NCI-H345 treated with DMSO at 0.1 percent for 48 hours (cell line): ENCODE measurements around the gene NATD1.

Source experiments
- DNase-seq: peaks from one replicate; lab custom pipeline; 2025; ENCODE audit not compliant: unreplicated experiment; lab: John Stamatoyannopoulos, UW

Gene NATD1

DNA sequence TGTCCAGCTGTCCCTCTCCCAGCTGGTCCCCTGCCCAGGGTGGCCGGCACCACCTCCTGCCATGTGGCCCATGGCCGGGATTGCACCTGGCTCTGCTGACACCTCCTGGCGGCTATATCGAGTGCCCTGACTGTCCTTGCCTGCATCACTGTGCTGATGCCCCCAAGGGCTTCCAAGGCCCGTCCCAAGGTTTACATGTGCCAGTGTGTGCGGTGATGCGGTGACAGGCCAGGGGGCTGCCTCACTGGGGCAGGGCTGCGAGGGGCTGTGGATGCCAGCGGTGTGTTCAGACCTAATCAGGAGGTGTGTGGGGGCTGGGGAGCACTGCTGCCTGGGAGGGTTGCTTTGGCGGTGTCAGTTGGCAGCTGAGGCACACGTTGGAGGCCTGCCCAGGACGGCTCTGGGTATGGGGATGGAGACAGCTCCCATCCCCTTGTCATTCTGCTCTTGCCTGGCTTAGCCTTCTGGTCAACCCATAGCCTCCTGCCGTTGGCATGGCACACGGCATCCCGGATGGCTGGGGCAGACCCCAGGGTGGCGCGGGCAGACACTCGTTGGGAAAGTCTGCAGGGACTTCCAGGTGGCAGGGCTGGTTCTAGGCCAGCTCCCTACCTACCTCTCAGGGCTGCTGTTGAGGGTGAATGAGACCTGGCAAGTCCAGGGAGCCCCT lies 36.8 kb upstream of the NATD1 start:
- no peak for DNase-seq

DNA sequence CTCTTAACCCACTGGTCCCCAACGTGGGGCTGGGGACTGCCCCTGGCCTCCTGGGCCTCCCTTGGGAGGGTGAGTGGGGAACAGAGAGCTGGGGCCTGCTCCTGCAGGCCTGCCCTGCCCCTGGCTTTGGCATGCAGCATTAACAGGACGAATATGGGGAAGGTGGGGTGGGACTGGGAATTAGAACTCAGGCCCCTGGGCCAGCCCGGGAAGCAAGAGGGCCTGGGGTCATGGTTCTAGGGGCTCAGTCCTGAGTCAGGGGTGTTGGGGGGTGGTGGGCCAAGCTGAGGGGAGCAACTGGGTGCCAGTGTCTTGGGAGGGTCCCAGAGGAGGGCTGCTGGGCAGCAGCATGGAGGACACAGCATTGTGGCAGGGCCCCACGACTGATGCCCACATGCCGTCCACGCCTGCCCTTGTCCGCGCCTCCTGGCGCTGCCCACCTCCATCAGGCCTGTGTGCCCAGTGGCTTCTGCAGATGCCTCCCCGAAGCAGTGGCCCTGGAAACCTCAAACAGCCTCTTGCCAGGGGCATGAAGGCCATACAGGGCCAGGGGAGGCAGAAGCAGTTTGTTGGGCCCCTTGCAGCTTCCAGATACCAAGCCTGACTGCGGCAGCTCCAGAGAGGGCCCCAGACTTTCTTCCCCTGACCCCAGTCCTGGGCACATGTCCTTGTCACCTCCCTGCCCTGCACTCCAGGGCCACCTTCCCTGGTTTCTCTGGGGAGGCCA lies 36.1 kb upstream of the NATD1 start:
- no peak for DNase-seq

DNA sequence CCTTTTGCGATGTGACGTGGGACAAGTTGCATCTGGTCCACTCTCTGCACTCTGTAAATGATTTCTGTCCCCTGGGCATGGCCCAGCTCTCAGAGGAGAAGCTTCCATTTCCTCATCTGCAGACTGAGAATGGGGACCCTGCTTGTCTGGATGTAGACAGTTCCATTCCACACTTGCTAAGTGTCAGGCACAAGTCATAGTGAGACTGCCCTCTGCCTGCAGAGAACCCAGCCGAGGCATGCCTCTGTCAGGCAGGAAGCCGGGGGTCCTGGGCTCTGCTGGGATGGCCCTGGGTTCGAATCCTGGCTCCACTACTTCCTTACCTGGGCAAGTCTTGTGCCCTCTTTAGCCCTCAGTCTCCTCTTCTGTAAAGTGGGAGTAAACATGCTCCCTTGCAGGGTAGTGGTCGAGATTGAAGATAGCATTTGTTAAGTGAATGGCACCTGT lies 35.4 kb upstream of the NATD1 start:
- no peak for DNase-seq

DNA sequence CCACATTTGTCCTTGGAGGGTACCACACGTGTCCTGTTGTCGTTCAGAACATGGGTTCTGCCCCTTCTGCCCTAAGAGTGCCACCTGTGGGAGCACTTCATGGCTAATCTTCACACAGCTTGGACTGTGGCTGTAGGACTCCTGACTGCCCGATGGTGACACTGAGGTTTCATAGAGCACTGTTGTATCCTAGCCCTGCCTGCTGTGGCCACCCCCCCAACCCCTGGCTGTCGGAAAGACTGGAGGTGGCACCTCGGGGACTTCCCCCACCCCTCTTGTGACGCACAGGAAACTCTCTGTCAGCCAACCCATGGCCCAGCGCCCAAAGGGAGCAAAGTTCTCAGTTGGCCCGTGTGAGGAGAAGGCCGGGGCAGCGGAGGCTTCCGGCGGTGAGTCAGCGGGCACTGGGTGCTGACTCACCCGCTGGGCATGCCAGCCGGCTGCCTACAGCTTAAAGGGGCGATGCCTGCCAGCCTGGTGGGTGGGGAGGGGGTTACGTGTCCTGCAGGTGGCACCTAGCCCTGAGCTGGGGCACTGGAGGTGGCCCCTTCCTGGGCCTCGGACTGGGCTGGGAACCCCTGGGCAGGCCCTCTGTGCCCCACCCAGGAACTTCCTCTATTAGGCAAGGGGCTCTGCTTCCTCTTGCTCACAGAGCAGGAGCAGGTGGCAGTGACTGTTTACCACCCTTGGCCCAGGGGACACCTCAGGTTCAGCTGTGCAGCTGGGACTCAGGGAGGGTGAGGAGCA lies 34.7 kb upstream of the NATD1 start:
- DNase-seq, result no peak

DNA sequence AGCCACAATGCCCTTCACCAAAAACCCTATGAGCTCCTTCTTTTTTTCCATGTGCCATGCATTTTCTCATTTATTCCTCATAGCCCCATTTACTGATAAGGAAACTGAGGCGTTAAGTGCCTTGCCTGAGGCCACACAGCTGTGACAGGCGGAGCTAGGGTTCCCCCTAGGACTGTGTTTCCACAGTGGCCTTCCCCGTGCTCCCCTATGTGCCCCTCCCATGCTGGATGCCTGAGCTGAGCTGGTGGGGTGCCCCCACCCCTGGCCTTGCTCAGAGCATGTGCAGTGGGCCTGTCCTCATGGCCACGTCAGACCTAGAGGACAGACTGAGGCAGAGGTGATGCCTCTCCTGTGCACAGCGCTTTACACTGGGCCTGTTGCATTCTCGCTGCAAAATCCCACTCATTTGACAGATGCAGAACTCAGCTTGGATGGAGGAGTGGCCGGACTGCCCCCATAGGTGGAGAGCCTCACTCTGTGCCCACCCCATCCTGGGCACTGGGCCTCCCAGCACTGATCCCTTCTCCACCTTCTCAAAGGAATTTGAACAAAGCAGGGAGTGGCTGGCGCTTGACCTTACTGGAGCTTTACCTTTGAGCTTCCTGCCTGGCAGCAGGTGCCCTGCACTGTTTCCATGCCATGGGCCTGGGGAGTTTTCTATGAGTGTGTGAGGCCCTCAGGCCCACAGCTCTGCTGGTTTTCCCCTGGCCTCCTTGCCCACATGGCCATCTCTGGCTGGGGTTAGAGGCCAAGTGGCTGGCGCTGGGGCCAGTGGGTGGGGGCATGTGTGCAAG lies 33.9 kb upstream of the NATD1 start:
- DNase-seq, result no peak

DNA sequence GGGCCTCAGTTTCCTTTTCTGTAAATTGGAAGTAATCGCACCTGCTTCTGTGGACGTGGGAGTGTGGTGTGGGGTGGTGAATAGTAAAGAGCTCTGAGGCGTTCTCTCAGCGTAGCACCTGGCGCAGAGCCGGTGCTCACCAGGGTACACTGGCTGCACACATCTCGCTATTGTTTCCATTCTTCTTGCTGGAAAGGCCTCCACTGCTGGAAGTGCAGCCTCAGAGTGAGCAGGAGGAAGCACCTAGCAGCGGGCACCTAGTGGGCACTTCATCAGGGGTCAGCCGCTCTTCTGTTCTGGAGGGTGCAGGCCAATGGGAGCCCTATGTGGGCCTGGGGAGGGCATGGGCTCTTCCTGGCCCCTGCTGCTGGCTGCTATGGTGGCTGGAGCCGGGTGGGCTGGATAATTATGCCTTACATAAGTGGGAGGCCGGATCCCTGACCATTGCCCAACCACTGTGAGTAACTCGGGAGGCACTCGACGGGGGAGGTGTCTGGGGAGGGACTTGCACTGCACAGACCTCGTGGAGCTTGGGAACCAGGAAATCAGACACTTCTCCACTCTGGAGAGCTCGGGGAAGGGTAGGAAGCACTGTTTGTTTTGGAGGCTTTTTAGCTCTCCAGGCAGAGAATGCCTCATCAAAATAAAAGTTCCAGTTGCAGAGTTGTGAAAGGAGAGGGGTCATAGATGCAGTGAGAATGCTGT lies 33.0 kb upstream of the NATD1 start:
- DNase-seq, result peak; percentile 58

DNA sequence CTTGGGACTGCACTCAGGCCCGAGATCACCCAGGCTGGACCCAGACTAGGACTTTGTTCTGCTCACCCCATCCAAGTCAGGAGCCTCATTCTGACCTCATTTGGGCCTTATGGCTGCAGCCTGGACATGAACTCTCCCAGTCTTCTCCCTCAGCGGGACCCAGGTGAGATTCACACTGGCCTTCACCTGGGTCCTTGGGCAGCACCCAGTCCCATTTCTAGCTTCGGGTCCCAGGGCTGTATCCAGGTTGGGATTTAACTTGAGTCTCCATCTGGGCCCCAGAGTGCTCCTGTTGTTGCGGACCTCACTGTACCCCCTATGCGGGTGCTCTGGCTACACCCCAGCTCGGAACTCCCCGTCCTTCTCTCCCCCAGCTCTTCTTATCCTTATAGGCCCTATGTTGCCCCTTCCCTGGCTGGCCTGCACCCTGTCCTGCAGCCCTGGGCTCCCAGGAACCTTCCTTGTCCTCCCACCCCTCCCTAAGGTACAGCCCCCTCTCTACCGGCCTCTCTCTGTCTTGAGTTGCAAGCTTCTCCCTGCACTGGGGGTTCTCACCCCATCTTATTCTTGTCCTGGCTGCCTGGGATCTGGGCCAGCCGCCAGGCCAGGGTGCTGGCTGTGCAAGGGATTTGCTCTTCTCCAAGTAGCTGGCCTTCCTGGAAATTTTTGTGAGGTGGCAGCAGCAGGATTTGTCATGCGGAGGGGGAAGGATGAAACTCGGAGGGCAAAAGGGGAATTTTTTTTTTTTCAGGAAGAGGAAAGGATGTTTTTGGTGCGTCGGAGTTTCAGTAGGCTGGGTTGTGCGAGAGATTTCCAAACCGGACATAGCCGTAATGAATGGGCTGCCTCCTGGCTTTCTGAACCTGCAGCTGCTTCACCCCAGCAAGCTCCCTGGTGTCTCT lies 32.2 kb upstream of the NATD1 start:
- DNase-seq, result no peak

DNA sequence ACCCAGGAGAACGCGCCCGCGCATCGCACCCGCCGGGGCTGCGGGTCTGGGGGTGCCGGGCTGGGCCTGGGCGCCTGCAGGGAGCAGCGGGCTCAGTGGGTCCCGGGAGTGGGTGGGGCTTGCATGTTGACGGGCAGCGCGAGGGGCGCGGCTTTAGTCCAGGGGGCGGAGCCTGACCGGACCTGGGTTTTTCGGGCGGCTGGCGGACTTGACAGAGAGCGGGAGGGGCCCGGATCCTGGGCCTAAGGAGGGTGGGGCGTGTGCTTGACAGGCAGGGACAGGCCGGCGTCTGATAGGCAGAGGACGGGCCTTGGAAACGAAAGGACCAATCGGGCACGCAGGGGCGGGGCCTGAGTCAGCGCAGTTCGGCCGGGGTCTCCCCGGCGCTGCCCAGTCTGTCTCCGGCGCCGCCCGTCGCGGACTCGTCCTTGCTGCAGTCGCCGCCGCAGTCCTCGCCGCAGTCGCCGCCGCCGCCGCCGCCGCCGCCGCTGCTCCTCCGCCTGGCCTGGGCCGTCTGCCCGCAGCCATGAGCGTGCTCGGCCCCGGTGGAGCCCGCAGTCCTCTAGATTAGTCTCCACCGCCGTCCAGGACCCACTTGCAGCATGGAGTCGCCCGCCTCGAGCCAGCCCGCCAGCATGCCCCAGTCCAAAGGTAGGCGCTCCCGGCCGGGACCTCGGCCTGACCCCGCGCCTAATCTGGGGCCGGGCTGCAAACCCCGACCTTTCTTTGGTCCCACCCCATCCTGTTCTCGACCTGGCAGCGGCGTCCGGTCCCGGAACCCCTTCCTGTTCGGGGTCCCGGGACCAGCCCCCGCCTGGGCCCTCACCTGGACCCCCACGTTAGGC lies 31.3 kb upstream of the NATD1 start, which contains the start of gene MAP2K3:
MAP2K3 (plus strand) TSS at position 393 of the 845 bp plus-strand sequence; CDS start at position 603, 210 bp downstream.
- peak; percentile 77 for DNase-seq

DNA sequence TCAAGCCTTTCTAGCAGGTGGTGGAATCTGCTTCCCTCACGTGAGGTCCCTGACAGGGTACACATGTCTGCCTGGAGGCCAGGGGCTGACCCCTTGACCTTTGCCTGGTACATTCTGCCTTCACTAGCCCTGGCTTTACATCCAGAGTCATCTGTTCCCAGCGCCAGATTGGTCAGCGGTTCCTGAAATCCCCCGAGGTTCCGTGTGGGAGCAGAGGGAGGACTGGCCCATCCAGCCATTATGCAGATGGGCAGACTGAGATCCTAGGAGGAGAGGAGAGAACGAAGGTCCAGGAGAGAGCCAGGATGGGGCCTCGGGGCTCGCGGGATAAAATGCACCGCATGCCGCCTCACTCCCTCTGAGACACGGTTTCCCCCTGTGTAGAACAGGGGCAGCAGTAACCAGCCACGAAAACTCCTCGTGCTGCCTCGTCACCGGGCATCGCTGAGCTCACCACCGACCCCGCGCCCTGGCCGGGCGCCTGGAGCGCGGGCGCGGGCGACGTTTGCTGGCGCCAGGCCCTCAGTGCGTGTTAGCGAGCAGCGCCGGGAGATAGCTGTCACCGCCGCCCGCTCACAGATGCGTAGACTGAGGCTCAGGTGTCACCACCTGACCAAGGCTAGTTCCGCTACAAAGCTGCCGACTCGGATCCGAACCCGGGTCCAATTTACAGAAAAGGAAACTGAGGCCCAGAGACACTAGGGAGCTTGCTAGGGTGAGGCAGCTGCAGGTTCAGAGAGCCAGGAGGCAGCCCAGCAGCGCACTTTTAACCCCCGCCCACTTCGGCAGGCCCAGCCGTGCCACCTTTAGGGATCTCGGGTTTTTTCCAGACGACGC lies 30.5 kb upstream of the NATD1 start:
- DNase-seq, result no peak

DNA sequence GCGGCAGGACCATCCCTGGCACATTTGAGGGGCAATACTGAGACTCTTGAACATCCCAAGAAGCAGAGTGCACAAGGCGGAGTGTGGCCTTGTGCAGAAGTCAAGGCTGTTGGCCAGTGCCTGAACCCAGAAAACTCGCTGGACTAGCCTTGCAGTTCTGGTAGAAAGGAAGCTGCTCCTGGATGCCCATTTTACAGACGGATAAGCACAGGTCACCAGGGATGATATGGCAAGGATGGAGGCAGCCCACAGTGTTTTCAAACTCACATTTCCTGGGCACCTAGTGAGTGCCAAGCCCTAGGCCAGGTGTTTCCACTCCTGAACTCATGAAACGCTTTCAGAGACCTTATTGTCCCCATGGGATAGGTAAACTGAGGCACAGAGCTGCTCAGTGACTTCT lies 29.6 kb upstream of the NATD1 start:
- DNase-seq, result no peak

DNA sequence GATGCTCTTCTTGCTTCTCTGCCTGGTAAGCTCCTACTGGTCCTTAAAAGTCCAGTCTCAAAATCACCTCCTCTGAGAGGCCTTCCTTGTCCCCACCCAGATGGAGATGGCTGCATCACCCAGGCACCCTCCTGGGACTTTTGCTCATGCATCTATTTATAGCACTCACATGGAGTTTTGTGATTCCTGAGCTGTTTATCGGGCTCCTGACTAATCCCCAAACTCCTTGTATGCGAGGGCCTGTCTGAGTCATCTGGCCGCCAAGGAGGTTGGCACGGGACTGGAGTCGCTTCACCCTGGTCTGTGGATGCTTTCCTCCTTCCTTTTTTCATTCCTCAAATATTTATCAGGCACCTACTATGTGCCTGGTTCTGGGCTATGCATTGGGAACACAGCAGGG lies 29.0 kb upstream of the NATD1 start:
- DNase-seq, result no peak

DNA sequence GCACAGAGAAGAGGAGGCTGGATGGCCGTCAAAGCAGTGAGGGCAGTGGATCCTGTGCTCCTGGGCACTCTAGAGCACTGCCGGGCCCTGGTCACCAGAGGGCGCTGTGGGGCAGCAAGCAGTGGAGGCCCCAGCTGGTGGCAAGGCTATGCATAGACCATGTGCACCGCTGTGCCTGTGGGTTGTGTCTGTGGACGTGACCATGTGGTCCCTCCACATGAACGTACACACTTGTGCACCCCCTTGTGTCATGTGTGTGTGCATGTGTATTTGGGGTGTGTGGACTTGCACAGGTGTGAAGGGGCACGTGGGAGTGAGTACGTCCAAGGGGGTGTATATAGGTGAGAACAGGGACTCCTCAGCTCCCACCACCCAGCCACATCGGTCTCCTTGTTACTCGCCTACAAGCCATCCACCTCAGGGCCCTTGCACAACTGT lies 26.9 kb upstream of the NATD1 start:
- peak; percentile 29 for DNase-seq

DNA sequence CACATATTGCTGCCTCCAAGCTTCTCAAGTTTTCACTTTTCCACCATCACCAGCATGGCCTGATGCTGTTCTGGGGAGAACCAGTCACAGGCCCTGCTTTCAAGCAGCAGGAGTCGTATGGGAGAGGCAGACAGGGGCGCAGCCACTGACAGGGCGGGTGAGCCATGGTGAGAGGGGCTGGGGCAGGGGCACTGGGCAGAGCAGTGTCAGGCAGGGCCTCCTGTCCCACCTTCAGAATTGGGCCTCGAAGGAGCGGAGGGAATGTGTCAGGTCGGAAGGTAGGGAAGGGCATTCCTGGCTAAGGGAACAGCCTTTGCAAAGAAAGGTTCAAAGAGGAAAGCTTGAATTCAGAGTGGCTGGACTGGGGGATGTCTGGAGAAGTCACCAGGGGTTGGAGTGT lies 26.4 kb upstream of the NATD1 start:
- DNase-seq, result no peak

DNA sequence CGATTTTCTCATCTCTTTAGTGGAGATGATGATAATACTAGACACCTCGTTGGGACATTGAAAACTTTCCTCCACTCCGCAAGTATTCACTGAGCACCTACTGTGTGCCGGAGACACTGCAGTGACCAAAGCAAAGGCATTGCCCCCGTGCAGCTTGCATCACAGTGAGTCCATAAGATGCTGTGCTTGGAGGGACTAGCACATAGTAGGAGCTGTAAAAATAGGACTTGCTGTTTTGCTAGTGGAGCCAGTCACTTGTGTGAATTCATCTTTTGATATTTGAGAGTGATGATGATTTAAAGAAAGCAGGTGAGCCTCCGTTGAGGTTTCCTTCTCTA lies 26.0 kb upstream of the NATD1 start:
- DNase-seq, result no peak

DNA sequence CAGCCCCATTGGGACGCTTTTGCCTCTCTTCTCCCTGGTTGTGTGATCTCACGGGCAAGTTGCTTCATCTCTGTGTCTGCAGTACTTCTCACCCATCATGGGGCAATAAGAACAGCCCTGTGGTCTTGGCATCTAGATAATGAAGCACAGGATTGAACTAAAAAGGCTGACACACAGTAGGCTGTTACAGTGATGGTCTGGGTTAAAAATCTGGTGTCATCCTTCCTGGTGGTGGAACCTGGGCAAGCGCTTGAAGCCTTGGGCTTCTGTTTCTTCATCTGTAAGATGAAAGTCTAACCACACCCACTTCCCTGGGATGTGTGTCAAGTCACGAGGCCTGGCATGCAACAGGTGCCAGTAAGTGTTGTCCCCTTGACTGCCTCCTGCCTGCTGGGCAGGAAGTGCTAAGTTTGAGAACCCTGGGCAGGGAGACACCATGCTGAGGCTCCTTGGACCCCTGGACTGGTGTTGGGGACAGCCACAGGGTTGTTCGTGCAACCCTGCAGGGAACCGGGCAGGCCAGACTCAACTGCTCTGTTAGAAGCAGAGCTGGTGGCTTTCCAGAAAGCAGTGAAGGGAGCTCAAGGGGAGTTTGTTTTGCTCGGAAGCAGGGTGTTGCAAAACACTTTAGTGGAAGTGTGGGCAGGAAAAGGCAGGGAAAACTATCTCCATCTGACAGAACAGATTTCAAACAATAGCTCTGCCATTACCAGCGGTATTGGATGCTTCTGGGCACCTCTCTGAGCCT lies 25.4 kb upstream of the NATD1 start:
- no peak for DNase-seq

DNA sequence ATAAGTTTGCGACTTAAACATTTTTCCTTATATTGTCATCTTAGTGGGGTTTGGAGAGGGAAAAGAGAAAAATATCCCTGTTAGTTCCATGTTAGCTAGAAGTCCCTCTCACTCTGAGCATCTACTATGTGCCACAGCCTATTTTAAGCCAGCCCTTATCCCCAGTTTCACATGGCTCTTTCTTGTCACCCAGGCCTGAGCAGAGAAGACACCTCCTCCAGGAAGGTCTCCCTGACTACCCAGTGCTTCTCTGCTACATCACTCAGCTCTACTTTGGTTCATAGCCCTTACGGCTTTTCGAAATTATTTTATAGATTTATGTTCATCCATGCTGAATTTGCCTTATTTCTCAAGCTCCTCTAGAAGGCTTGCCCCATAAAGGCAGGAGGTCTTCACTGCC lies 24.1 kb upstream of the NATD1 start:
- DNase-seq, result no peak

DNA sequence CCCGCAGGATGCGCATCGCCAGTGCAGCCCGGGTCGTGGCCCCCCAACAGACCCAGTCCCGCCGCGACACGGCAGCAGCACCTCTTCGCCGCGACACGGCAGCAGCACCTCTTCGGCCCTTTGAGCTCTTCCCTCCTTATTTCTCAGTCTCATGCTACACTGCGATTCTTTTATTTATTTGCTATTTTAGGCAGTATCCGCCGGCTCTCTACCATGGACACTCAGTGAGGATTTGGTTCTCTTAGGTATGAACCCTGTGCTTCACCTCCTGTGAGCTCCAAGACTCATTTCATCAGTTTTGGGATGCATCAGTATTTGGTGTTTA lies 23.0 kb upstream of the NATD1 start:
- DNase-seq, result no peak
